Testis (tissue), 2 donors: Measurements from ENCODE around the gene ATF7.

Source experiments
- POLR2A ChIP-seq: fragments of 450-650 bp; IDR thresholded peaks from one replicate; pipeline ENCODE4 v1.6.1; 2017; ENCODE audit warnings: antibody characterized with exemption, mild to moderate bottlenecking, moderate library complexity
- TF ChIP-seq, protein P1 (sequence below), 3 experiments: fragments of 450-650 bp in 2 of 3; fragments of 200-600 bp in 1 of 3; sonication (generic) in 1 of 3; IDR thresholded peaks; one replicate each; pipeline ENCODE4 v1.5.1; 2016 to 2019; ENCODE audit warnings: antibody characterized with exemption in 3 of 3, mild to moderate bottlenecking in 2 of 3, moderate library complexity in 1 of 3

DNA sequence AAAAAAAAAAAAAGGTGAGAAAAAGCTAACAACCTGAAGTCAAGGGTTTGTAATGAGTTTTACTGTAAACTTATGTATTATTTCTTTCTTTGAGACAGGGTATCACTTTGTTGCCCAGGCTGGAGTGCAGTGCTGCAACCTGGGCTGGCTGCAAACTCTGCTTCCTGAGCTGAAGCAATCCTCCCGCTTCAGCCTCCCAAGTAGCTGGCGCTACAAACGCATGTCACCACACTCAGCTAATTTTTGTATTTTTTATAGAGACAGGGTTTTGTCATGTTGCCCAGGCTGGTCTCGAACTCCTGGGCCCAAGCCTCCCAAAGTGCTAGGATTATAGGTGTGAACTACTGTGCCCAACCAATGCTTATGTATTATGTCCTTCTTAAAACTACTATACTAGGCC, 9.2 kb downstream of the ATF7 start:
- TF ChIP-seq, protein P1, sequence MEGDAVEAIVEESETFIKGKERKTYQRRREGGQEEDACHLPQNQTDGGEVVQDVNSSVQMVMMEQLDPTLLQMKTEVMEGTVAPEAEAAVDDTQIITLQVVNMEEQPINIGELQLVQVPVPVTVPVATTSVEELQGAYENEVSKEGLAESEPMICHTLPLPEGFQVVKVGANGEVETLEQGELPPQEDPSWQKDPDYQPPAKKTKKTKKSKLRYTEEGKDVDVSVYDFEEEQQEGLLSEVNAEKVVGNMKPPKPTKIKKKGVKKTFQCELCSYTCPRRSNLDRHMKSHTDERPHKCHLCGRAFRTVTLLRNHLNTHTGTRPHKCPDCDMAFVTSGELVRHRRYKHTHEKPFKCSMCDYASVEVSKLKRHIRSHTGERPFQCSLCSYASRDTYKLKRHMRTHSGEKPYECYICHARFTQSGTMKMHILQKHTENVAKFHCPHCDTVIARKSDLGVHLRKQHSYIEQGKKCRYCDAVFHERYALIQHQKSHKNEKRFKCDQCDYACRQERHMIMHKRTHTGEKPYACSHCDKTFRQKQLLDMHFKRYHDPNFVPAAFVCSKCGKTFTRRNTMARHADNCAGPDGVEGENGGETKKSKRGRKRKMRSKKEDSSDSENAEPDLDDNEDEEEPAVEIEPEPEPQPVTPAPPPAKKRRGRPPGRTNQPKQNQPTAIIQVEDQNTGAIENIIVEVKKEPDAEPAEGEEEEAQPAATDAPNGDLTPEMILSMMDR (IDR thresholded peaks at IDR 0.05): no peak
- no peak for TF ChIP-seq POLR2A
